GM20431 (cell line): Measurements from ENCODE around the gene ING4.
"Not testable (repeated sequence)": the region's sequence is repeated elsewhere in the genome, so short reads cannot be mapped to it uniquely, and the experiment has no call there.

Source experiments
- in situ Hi-C: fragments of 300-500 bp; cut with MseI, MboI; formaldehyde crosslinking; loops from one replicate; pipeline ENCODE4 v1.15.0; 2020; ENCODE audit warnings: low sequenced_read_pairs; ENCODE audit not compliant: unreplicated experiment

Gene ING4

GRCh38 chr12:6662906-6663742 is at the start of gene ING4:
TSS of gene ING4 (minus strand) at chr12:6663119. CDS start at chr12:6663101, 18 bp downstream.
- in situ Hi-C loops = no loop called here

GRCh38 chr12:6708960-6709394 is 46.1 kb upstream of the ING4 start:
- in situ Hi-C loops = no loop called here

GRCh38 chr12:6708351-6708750 is 45.4 kb upstream of the ING4 start:
- in situ Hi-C loops = not testable (repeated sequence)

- in situ Hi-C loops = no loop called here
These were observed 40.7 kb upstream of the ING4 start for GRCh38 chr12:6703631-6704030.

GRCh38 chr12:6701078-6701768 is 38.3 kb upstream of the ING4 start:
- in situ Hi-C loops = no loop called here

- in situ Hi-C loops = no loop called here
These were observed 37.7 kb upstream of the ING4 start, which contains the start of gene PIANP for GRCh38 chr12:6700646-6701051. TSS of gene PIANP (minus strand) at chr12:6700815. CDS start at chr12:6698061, 2,754 bp downstream.

- in situ Hi-C loops = no loop called here
These were observed 37.2 kb upstream of the ING4 start for GRCh38 chr12:6699989-6700645.

- in situ Hi-C loops = no loop called here
These were observed 36.5 kb upstream of the ING4 start for GRCh38 chr12:6699259-6699988.

- in situ Hi-C loops = no loop called here
These were observed 35.6 kb upstream of the ING4 start for GRCh38 chr12:6698352-6699046.

- in situ Hi-C loops = no loop called here
These were observed 34.8 kb upstream of the ING4 start for GRCh38 chr12:6697584-6698351.

- in situ Hi-C loops = no loop called here
These were observed 34.0 kb upstream of the ING4 start for GRCh38 chr12:6696690-6697583.

- in situ Hi-C loops = no loop called here
These were observed 32.6 kb upstream of the ING4 start for GRCh38 chr12:6695313-6696045.

- in situ Hi-C loops = no loop called here
These were observed 31.8 kb upstream of the ING4 start for GRCh38 chr12:6694701-6695100.

GRCh38 chr12:6693832-6694355 is 31.0 kb upstream of the ING4 start:
- in situ Hi-C loops = no loop called here

GRCh38 chr12:6692888-6693287 is 30.0 kb upstream of the ING4 start:
- in situ Hi-C loops = no loop called here

GRCh38 chr12:6691473-6691872 is 28.6 kb upstream of the ING4 start:
- in situ Hi-C loops = no loop called here
